A549 (cell line): ENCODE results near the gene CLCNKB. TPM values are rescaled to one million over a fixed set of nuclear protein-coding genes. Genes with fewer than 3 reads are reported as not detected.

ENCODE experiments used
- ATAC-seq, 2 experiments: fragments of 200-7000 bp in 1 of 2; fragments of >200 bp in 1 of 2; cut with Nextera tagmentation in 1 of 2; cut with Tn5 transposase in 1 of 2; 3 replicates each; pipeline versions ENCODE4 v1.8.0 to v1.9.1; 2018 to 2020; ENCODE audit warnings: mild to moderate bottlenecking in 1 of 2, moderate library complexity in 1 of 2
- CTCF ChIA-PET: fragments of 300-600 bp; sonication (Branson Sonifier 250); formaldehyde crosslinking; extraction: SDS; loops from one replicate; lab custom pipeline; 2021; ENCODE audit warnings: antibody characterized with exemption, inconsistent platforms; lab: Yijun Ruan, JAX
- POLR2A ChIA-PET: fragments of 350-600 bp; formaldehyde crosslinking; extraction: SDS; loops from one replicate; lab custom pipeline; 2021; ENCODE audit warnings: antibody characterized with exemption, inconsistent platforms; lab: Yijun Ruan, JAX
- DNase-seq, 2 experiments: peaks; one replicate each; pipeline versions ENCODE4 v3.0.0 to v3.0.0-alpha.2; 2011 to 2016; ENCODE audit warnings: low read depth in 1 of 2, low spot score in 1 of 2
- FAIRE-seq: peaks from 2 replicates; lab custom pipeline; 2011; peaks lifted over from hg19 to GRCh38; lab: Jason Lieb, UNC
- H3K27ac ChIP-seq, 2 experiments: fragments of >200 bp; sonication (Bioruptor Twin); formaldehyde crosslinking; 3 replicates each; pipeline ENCODE4 v1.5.1; 2016 to 2017
- H3K4me1 ChIP-seq: fragments of >200 bp; sonication (Bioruptor Twin); formaldehyde crosslinking; 3 replicates; pipeline ENCODE4 v1.6.1; 2016
- H3K4me2 ChIP-seq: fragments of >200 bp; sonication (Bioruptor Twin); formaldehyde crosslinking; 3 replicates; pipeline ENCODE4 v1.6.1; 2016
- H3K4me3 ChIP-seq: fragments of >200 bp; sonication (Bioruptor Twin); formaldehyde crosslinking; 3 replicates; pipeline ENCODE4 v1.5.1; 2016
- H3K9me3 ChIP-seq: fragments of >200 bp; sonication (Bioruptor Twin); formaldehyde crosslinking; 3 replicates; pipeline ENCODE4 v1.6.1; 2016
- BCL3 ChIP-seq: fragments of >200 bp; sonication (Bioruptor Twin); formaldehyde crosslinking; IDR thresholded peaks from 3 replicates; pipeline ENCODE4 v1.6.1; 2016
- BHLHE40 ChIP-seq: IDR thresholded peaks from 2 replicates; pipeline ENCODE4 v1.6.1; 2012; ENCODE audit warnings: low read depth, low read length, inconsistent platforms
- CBX2 ChIP-seq: fragments of 200-600 bp; sonication (generic); IDR thresholded peaks from 2 replicates; pipeline ENCODE4 v1.6.1; 2016; ENCODE audit warnings: low read depth, mild to moderate bottlenecking, borderline replicate concordance
- CBX8 ChIP-seq: fragments of 200-600 bp; sonication (generic); IDR thresholded peaks from 2 replicates; pipeline ENCODE4 v1.6.1; 2016
- CEBPB ChIP-seq, 2 experiments: fragments of >200 bp in 1 of 2; sonication (Bioruptor Twin) in 1 of 2; formaldehyde crosslinking in 1 of 2; IDR thresholded peaks; 2 replicates each; pipeline ENCODE4 v1.6.1; 2012 to 2016
- CHD2 ChIP-seq: fragments of 150-350 bp; IDR thresholded peaks from 2 replicates; pipeline ENCODE4 v1.6.1; 2014; ENCODE audit warnings: low read length; ENCODE audit not compliant: partially characterized antibody
- EHF ChIP-seq: fragments of 250-450 bp; sonication (Bioruptor Pico); IDR thresholded peaks from 2 replicates; pipeline ENCODE4 v1.5.0; 2020; ENCODE audit warnings: mild to moderate bottlenecking
- EP300 ChIP-seq, 2 experiments: fragments of >200 bp; sonication (Bioruptor Twin); formaldehyde crosslinking; IDR thresholded peaks; 2 replicates in 1 of 2; 3 replicates in 1 of 2; pipeline ENCODE4 v1.6.1; 2016 to 2017
- FOXS1 ChIP-seq: fragments of 250-450 bp; sonication (Bioruptor Pico); IDR thresholded peaks from 2 replicates; pipeline ENCODE4 v1.5.0; 2020; ENCODE audit warnings: mild to moderate bottlenecking, moderate library complexity
- HDAC2 ChIP-seq: fragments of 200-600 bp; sonication (generic); IDR thresholded peaks from 2 replicates; pipeline ENCODE4 v1.6.1; 2016
- HES2 ChIP-seq: fragments of >200 bp; sonication (Bioruptor Twin); formaldehyde crosslinking; IDR thresholded peaks from 2 replicates; pipeline ENCODE4 v1.6.1; 2016
- HEYL ChIP-seq: fragments of 250-450 bp; sonication (Bioruptor Pico); IDR thresholded peaks from 2 replicates; pipeline ENCODE4 v1.8.0; 2021; ENCODE audit warnings: mild to moderate bottlenecking, moderate library complexity
- HMGXB4 ChIP-seq: fragments of 250-450 bp; sonication (Bioruptor Pico); IDR thresholded peaks from 2 replicates; pipeline ENCODE4 v1.5.0; 2021; ENCODE audit warnings: mild to moderate bottlenecking, moderate library complexity, borderline replicate concordance
- HOXA7 ChIP-seq: fragments of 250-450 bp; sonication (Bioruptor Pico); IDR thresholded peaks from 2 replicates; pipeline ENCODE4 v1.5.0; 2020; ENCODE audit warnings: mild to moderate bottlenecking, moderate library complexity
- JUN ChIP-seq, 2 experiments: fragments of >200 bp; sonication (Bioruptor Twin); formaldehyde crosslinking; IDR thresholded peaks; 2 replicates in 1 of 2; 3 replicates in 1 of 2; pipeline ENCODE4 v1.6.1; 2016 to 2017
- KDM1A ChIP-seq: fragments of 200-600 bp; sonication (generic); IDR thresholded peaks from 2 replicates; pipeline ENCODE4 v1.6.1; 2016; ENCODE audit warnings: low read depth, mild to moderate bottlenecking
- KDM5A ChIP-seq: fragments of 200-600 bp; sonication (generic); IDR thresholded peaks from 2 replicates; pipeline ENCODE4 v1.6.1; 2016; ENCODE audit warnings: antibody characterized with exemption, mild to moderate bottlenecking
- MAX ChIP-seq: IDR thresholded peaks from 2 replicates; pipeline ENCODE4 v1.6.1; 2012
- MAZ ChIP-seq: fragments of 150-350 bp; IDR thresholded peaks from 2 replicates; pipeline ENCODE4 v1.6.1; 2014; ENCODE audit warnings: antibody characterized with exemption, low read depth, low read length, borderline replicate concordance
- NPAS2 ChIP-seq: fragments of 250-450 bp; sonication (Bioruptor Pico); IDR thresholded peaks from 2 replicates; pipeline ENCODE4 v1.8.0; 2022; ENCODE audit warnings: mild to moderate bottlenecking, moderate library complexity, borderline replicate concordance
- NR3C1 ChIP-seq: fragments of >200 bp; sonication (Bioruptor Twin); formaldehyde crosslinking; IDR thresholded peaks from 3 replicates; pipeline ENCODE4 v1.6.1; 2017
- PHF8 ChIP-seq: fragments of 200-600 bp; sonication (generic); IDR thresholded peaks from 2 replicates; pipeline ENCODE4 v1.6.1; 2016; ENCODE audit warnings: low read depth, mild to moderate bottlenecking, antibody characterized with exemption, moderate library complexity, borderline replicate concordance
- POLR2AphosphoS2 ChIP-seq: conservative IDR thresholded peaks from 2 replicates; pipeline ENCODE4 v1.6.1; 2012; ENCODE audit warnings: low read length, improper control_type of control experiment, inconsistent platforms
- RCOR1 ChIP-seq: fragments of 150-350 bp; IDR thresholded peaks from 2 replicates; pipeline ENCODE4 v1.6.1; 2014; ENCODE audit warnings: antibody characterized with exemption, low read length, low read depth
- REST ChIP-seq: fragments of 200-600 bp; sonication (generic); IDR thresholded peaks from 2 replicates; pipeline ENCODE4 v1.6.1; 2016; ENCODE audit warnings: antibody characterized with exemption, mild to moderate bottlenecking, moderate library complexity
- RFX5 ChIP-seq: fragments of 450-650 bp; IDR thresholded peaks from 2 replicates; pipeline ENCODE4 v1.7.1; 2014; ENCODE audit warnings: antibody characterized with exemption, mild to moderate bottlenecking, moderate library complexity
- TFCP2L1 ChIP-seq: fragments of 250-450 bp; sonication (Bioruptor Pico); IDR thresholded peaks from 2 replicates; pipeline ENCODE4 v1.5.0; 2021; ENCODE audit warnings: mild to moderate bottlenecking
- TP53 ChIP-seq: fragments of 250-450 bp; sonication (Bioruptor Pico); IDR thresholded peaks from 2 replicates; pipeline ENCODE4 v1.5.0; 2021; ENCODE audit warnings: mild to moderate bottlenecking, moderate library complexity
- ZNF302 ChIP-seq: fragments of 250-450 bp; sonication (Bioruptor Pico); IDR thresholded peaks from 2 replicates; pipeline ENCODE4 v1.9.0; 2021; ENCODE audit warnings: inconsistent platforms, mild to moderate bottlenecking, moderate library complexity
- WGBS: methylation state at CpG from one replicate; pipeline ENCODE4 v1.1.6; 2017; ENCODE audit errors: missing lambda C conversion rate; 5-methylcytosine and 5-hydroxymethylcytosine counted together
- polyA plus RNA-seq, 4 experiments: library from polyadenylated mRNA; depleted of rRNA in 3 of 4; stranded (reverse); fragments of >200 nt; fragmentation: RNase III in 1 of 4; extraction: RNeasy Plus Mini Kit Qiagen cat#74134 plus additional on column Dnase treatment in 1 of 4; gene quantifications; 2 replicates in 3 of 4; 3 replicates in 1 of 4; pipeline ENCODE4 v1.2.3, GENCODE V29; 2011 to 2017

Gene CLCNKB
- polyA plus RNA-seq, 2 of the 4 experiments (the other 2 are of a cell fraction): 0.08 to 0.14 TPM

- WGBS: 68% methylated on average over 9 of the region's 9 CpGs
- ChIA-PET POLR2A (no interaction called here), CTCF (interaction anchor here (0.6 to 3.2 kb wide), 8 partner anchors 10 to 364 kb away, joined by 3 to 23 read pairs (median 4); partner anchors contain the start of gene FAM131C)
- TF ChIP-seq TP53: no peak
- TF ChIP-seq JUN (IDR thresholded peaks at IDR 0.05): no peak
- no peak for TF ChIP-seq NPAS2 (CRISPR knock-in tag)
- TF ChIP-seq EHF (CRISPR knock-in tag): no peak
- TF ChIP-seq REST: no peak
- TF ChIP-seq MAZ: no peak
- TF ChIP-seq CBX8: no peak
- TF ChIP-seq HEYL: no peak
- no peak for TF ChIP-seq PHF8
- no peak for TF ChIP-seq KDM5A
- no peak for TF ChIP-seq RCOR1
- TF ChIP-seq MAX: no peak
- TF ChIP-seq BHLHE40: no peak
- TF ChIP-seq CEBPB (IDR thresholded peaks at IDR 0.05): no peak
- no peak for TF ChIP-seq HDAC2
- TF ChIP-seq RFX5: no peak
- TF ChIP-seq TFCP2L1 (CRISPR knock-in tag): no peak
- no peak for DNase-seq
- Histone ChIP-seq H3K27ac (no peak overlapping the region), H3K4me2 (no peak overlapping the region), H3K9me3 (no peaks in the 10 kb centered on the region), H3K4me1 (0 out of 3 replicates have a peak, but pooled peaks cover 5% of the 10 kb centered on the region), H3K4me3 (no peak overlapping the region)
- FAIRE-seq: no peak
- 0 out of 6 replicates have a peak, but pooled peaks of 1 of the 2 experiments have one; percentile 19 for ATAC-seq
Observed at GRCh38 chr1:16093611-16094010, 50.0 kb downstream of the CLCNKB start.

- no peak for DNase-seq
- WGBS: 79% methylated on average over 20 of the region's 21 CpGs
- POLR2A ChIA-PET: no interaction called here
Observed at GRCh38 chr1:16094453-16095158, 51.0 kb downstream of the CLCNKB start.

More at GRCh38 chr1:16094453-16095158, 51.0 kb downstream of the CLCNKB start:
- TF ChIP-seq FOXS1 (CRISPR knock-in tag) (no peak), HES2 (no peak), KDM5A (no peak), EP300 (IDR thresholded peaks at IDR 0.05) (no peak), BCL3 (no peak), POLR2AphosphoS2 (no peak), KDM1A (no peak), CBX2 (no peak), CHD2 (no peak), NR3C1 (no peak), HMGXB4 (no peak), JUN (IDR thresholded peaks at IDR 0.05) (no peak), HOXA7 (CRISPR knock-in tag) (no peak), ZNF302 (no peak)
- TF ChIP-seq, all 56 proteins: peak for 0
- CTCF ChIA-PET: interaction anchor here (0.6 to 3.2 kb wide), 7 partner anchors 11 to 365 kb away, joined by 3 to 23 read pairs (median 4); no protein-coding TSS in a partner anchor
- Histone ChIP-seq H3K4me3 (no peak overlapping the region), H3K4me1 (0 out of 3 replicates have a peak, but pooled peaks cover 5% of the 10 kb centered on the region), H3K27ac (no peak overlapping the region), H3K4me2 (no peak overlapping the region), H3K9me3 (no peaks in the 10 kb centered on the region)
- FAIRE-seq (no peak), ATAC-seq (no peak)
